ENCODE data around the gene GRIN2A.

Gene GRIN2A

GRCh38 chr16:9965079-9965478 is 217.1 kb downstream of the GRIN2A start:
- no peak for DNase-seq

- no peak for DNase-seq
Observed at GRCh38 chr16:9964426-9964825, 217.8 kb downstream of the GRIN2A start.

GRCh38 chr16:9957433-9957832 is 224.8 kb downstream of the GRIN2A start:
- no peak for DNase-seq

GRCh38 chr16:9957002-9957401 is 225.2 kb downstream of the GRIN2A start:
- no peak for DNase-seq

GRCh38 chr16:9955677-9956076 is 226.6 kb downstream of the GRIN2A start:
- no peak for DNase-seq

GRCh38 chr16:9953908-9954570 is 228.2 kb downstream of the GRIN2A start:
- DNase-seq = peak; percentile 24

GRCh38 chr16:9950658-9951057 is 231.6 kb downstream of the GRIN2A start:
- DNase-seq = peak; percentile 21

- no peak for DNase-seq
Observed at GRCh38 chr16:9949396-9949795, 232.8 kb downstream of the GRIN2A start.

- no peak for DNase-seq
Observed at GRCh38 chr16:9948933-9949332, 233.3 kb downstream of the GRIN2A start.

GRCh38 chr16:9946022-9946720 is 236.1 kb downstream of the GRIN2A start:
- DNase-seq = no peak

GRCh38 chr16:9943121-9943520 is 239.1 kb downstream of the GRIN2A start:
- DNase-seq = no peak

GRCh38 chr16:9941245-9941644 is 241.0 kb downstream of the GRIN2A start:
- DNase-seq = no peak

- DNase-seq = peak; percentile 9
Observed at GRCh38 chr16:9934723-9935508, 247.3 kb downstream of the GRIN2A start.

GRCh38 chr16:9932919-9933653 is 249.1 kb downstream of the GRIN2A start:
- no peak for DNase-seq

GRCh38 chr16:9932000-9932399 is 250.2 kb downstream of the GRIN2A start:
- DNase-seq = no peak

GRCh38 chr16:9929836-9930235 is 252.4 kb downstream of the GRIN2A start:
- no peak for DNase-seq

GRCh38 chr16:9929313-9929712 is 252.9 kb downstream of the GRIN2A start:
- DNase-seq = no peak

GRCh38 chr16:9922441-9922840 is 259.8 kb downstream of the GRIN2A start:
- no peak for DNase-seq

- no peak for DNase-seq
Observed at GRCh38 chr16:9921997-9922396, 260.2 kb downstream of the GRIN2A start.

GRCh38 chr16:9919460-9919859 is 262.8 kb downstream of the GRIN2A start:
- no peak for DNase-seq

GRCh38 chr16:9917691-9918090 is 264.5 kb downstream of the GRIN2A start:
- DNase-seq = no peak

- no peak for DNase-seq
Observed at GRCh38 chr16:9913604-9914326, 268.5 kb downstream of the GRIN2A start.

All from fibroblast of skin of abdomen (primary cell).